GM13977 (cell line): ENCODE results near the gene RHAG.

Source experiments
- DNase-seq: peaks from one replicate; pipeline ENCODE4 v3.0.0; 2012; ENCODE audit warnings: low spot score
- in situ Hi-C: fragments of 300-500 bp; cut with MboI; formaldehyde crosslinking; loops from one replicate; pipeline ENCODE4 v1.12.0; 2022; ENCODE audit warnings: low sequenced_read_pairs, low pct_unique_long_range_greater_than_20kb, mixed read lengths, inconsistent platforms; ENCODE audit not compliant: unreplicated experiment
- TF ChIP-seq, protein P1 (sequence below): IDR thresholded peaks from 2 replicates; pipeline ENCODE4 v1.5.1; 2012; ENCODE audit warnings: mild to moderate bottlenecking, control low read depth; ENCODE audit not compliant: insufficient read depth; ENCODE audit errors: extremely low read depth, missing control alignments

Gene RHAG

DNA sequence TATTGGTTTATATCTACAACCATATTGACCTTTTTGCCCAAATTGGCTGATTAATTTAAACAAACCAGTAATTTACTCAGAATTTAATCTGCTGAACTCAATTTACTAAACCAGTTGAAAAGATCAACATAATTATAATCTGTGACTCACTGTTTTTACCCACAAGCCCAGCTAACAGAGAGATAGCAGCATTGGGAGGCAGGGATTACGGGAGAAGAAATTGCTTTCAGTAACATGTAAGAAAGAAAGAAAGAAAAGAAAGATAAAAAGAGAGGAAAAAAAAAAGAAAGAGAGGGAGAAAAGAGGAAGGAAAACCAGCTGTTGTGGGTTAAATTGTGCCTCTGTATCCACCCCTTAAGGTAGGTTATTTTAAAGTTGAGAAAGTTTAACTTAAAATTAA lies 13.3 kb upstream of the RHAG start:
- DNase-seq = no peak
- in situ Hi-C loops = no loop called here
- TF ChIP-seq, protein P1, sequence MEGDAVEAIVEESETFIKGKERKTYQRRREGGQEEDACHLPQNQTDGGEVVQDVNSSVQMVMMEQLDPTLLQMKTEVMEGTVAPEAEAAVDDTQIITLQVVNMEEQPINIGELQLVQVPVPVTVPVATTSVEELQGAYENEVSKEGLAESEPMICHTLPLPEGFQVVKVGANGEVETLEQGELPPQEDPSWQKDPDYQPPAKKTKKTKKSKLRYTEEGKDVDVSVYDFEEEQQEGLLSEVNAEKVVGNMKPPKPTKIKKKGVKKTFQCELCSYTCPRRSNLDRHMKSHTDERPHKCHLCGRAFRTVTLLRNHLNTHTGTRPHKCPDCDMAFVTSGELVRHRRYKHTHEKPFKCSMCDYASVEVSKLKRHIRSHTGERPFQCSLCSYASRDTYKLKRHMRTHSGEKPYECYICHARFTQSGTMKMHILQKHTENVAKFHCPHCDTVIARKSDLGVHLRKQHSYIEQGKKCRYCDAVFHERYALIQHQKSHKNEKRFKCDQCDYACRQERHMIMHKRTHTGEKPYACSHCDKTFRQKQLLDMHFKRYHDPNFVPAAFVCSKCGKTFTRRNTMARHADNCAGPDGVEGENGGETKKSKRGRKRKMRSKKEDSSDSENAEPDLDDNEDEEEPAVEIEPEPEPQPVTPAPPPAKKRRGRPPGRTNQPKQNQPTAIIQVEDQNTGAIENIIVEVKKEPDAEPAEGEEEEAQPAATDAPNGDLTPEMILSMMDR = no peak

DNA sequence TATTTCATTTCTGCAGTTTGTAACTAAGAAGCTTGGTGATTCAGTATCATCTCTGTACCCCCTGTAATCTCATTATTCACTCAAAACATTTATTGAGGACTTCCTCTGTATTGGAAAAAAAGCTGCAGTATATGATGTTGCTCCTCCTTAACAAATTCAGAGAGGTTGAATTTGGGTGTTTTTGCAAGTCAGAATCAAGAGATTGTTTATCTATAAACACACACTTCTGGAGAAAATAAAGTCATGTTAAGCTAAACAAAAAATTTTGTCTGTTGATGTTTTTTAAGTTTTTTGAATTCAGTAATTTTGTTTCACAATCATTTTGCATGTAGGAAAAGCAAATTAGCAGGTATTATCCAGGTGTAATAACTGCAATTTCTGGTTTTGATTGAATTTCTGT lies 11.4 kb upstream of the RHAG start:
- DNase-seq = no peak
- TF ChIP-seq, protein P1 = no peak
- in situ Hi-C loops = no loop called here

DNA sequence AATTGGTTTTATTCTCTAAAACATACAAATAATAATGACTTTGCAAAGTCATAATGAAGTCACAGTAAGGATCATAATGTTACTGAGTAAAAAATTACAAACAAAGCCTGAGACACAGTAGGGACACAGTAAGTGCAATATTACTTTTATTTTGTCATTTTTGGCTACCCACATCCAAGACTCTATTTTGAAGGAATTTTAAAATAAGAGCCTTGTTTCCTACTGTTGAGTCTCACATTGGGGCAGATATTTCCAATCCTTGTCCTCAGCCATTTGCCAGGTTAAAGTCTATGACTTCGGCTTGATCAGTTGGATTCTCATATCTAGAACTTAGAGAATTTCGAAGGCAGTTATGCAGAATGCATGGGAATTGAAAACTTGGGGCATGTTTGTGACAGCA lies 10.8 kb upstream of the RHAG start:
- TF ChIP-seq, protein P1 = no peak
- in situ Hi-C loops = no loop called here
- no peak for DNase-seq

DNA sequence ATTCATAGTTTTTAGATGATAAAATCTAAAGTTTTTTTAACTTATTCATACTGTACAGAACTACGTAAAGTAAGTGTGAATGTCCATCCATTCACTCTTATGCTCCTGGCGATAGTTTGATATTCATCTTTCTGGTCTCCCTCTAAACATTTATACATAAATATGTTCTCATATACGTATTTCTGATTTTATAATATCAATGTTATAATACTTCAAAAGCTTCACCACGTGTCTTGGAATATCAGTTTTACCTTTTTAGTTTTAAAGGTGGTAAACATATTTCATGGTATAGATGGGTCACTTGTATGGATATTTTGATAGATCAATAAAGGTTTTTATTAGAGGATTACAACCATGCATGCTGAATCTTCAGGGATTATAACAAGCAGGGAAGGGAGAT lies 10.3 kb upstream of the RHAG start:
- no peak for DNase-seq
- in situ Hi-C loops = no loop called here
- TF ChIP-seq, protein P1 = no peak

DNA sequence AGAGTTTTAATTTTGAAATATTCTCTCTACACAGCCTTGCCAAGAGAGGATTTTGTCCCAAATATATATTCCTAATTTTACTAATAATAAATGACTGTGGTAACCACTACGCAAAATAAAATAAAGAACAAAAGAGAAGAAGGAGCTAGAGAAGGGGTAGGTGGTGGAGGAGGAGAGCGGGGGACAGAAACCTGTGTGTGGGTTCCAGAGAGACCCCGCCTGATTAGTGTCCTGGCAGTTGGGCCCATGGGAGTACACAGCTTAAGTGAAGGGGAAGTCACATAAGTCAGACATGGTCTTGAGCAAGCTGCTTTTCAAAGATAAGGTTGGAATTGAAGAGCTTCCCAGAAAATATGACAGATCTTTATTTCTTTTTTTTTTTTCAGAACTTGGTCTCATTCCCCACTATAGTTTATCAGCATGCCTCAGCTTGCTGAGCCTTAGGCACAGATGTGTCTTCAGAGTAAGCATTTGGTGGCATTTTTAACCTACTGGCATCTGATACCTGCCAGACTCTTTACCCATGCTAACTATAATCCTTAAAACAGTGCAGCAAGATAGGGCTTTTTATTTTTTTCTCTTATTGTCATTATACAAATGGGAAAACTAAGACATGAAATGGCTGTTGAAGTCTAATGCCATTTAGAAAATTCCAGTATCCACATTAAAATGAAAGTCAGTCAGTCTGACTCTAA lies 9.6 kb upstream of the RHAG start:
- in situ Hi-C loops = no loop called here
- TF ChIP-seq, protein P1 = no peak
- DNase-seq = no peak

DNA sequence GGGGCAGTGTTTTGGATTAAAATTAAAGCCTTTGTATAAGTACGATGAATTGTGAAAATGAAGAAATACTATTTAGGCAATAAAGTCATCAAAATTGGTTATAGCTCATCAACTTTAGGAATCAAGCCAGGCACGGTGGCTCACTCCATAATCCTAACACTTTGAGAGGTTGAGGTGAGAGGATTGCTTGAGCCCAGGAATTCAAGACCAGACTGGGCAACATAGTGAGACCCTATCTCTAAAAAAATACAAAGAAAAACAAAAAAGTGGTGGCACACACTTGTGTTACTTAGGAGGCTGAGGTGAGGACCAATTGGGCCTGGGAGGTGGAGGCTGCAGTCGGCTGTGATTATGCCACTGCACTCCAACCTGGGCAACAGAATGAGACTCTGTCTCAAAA lies 8.5 kb upstream of the RHAG start:
- TF ChIP-seq, protein P1 = no peak
- in situ Hi-C loops = no loop called here
- no peak for DNase-seq
